GM19238 (cell line): ENCODE measurements around the gene SH3GL2.

Experiments used
- DNase-seq: peaks from one replicate; pipeline ENCODE4 v3.0.0; 2011; ENCODE audit warnings: low spot score; ENCODE audit not compliant: insufficient read length

Gene SH3GL2

DNA sequence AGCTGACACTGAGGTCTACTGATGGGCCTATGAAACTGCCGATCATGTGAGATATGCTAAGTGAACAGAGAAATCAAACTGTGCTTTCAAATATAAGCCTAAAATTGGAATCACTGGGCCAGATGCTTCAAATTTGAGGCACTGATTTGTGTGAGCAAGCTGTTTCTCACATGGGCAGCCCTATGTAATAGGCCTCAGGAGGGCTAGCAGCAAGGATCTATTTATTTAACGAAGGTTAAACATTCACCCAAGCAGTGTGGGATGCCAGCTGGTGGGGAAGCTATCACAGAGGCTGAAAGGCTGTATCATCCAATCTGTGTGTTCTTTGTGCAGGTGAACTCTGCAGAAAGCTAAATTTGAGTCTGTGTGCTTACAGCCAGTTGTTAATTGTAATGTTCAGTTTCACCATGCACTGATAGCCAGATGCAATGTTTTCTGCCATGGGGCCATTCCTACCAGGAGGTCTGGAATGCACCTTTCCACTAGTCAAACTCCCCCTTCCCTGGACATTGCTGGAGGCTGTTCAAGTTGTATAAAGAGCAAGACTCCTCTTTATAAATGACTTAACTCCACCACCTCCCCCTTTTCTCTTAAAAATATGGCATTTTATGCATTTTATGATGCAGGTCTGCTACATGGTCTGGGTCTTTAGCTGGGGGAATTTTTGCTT is 228.9 kb downstream of the SH3GL2 start:
- DNase-seq = no peak

GRCh38 chr9:17810317-17810716 is 231.5 kb downstream of the SH3GL2 start:
- no peak for DNase-seq

DNA sequence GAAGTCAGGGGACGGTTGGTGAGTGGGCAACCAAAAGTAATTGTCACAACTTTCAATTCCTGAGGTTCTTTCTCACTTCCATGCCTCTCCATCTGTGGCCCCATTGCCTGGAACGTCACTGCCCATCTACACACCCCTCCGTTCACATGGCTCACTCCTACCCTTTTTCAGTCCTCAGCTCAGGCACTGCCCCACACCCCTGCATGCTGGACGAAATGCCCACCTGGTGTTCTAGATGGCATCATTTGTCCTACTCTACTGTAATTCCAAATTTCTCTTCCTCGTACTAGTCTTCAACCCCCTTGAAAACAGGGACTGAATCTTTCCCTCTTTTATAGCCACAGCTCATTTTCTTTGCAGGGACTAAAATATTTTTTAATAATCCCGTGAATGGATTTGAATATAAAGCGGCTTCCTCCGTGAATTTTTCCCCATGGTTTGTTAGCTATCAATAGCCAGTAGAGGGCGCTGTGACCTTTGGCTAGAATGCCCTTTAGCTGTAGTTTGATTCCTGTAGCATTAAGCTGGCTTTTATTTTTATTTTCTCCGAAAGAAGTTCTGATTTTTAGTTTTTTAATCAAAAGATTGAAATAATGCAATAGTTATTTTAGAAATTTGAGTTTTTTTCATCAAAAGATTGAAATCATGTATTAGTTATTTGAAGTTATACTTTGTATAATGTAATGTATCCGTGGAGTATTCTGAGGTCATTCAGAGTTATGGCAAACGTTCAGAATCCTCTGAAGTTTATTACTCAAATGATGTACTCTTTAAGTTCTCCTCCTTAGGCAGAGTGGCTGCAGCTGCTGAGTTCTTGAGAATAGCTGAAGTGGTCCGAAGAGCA is 232.1 kb downstream of the SH3GL2 start:
- DNase-seq = peak; percentile 14

DNA sequence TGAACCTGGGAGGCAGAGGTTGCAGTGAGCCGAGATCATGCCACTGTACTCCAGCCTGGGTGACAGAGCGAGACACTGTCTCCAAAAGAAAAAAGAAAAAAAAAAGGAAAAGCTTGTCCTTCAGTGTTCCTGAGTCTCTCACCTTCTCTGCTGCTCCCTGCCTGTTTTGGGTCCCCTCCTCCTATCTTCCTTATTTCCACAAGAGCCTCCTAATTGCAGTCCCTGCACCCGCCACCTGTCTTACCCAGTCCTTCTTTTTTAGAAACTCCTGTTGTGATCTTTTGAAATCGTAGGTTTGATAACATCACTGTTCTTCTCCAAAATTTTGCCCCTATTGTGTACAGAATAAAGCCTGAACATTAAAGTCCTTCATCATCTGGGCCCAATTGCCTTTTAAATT is 234.9 kb downstream of the SH3GL2 start:
- DNase-seq = no peak

- no peak for DNase-seq
These were observed 237.7 kb downstream of the SH3GL2 start for GRCh38 chr9:17816431-17817027.

- DNase-seq = no peak
These were observed 245.3 kb downstream of the SH3GL2 start for GRCh38 chr9:17824191-17824590.

GRCh38 chr9:17824616-17825264 is 245.9 kb downstream of the SH3GL2 start:
- no peak for DNase-seq

DNA sequence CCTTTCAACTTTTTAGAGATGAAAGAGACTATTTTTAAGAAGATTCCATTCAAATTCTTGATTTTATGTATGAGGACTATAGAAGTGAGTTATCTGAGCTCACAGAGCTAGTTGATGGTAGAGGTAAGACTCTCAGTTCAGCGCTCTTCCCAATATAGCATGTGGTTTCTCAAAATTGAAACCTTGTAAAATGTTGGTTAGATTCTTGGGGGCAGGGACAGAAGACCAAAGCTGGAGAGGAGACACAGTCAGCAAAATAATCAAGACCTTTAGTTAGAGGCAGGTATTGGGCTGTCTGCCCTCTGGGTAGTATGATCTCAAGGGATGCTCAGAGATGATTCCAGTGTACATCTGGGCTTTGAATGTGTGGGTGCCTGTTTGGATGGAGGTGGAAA is 246.4 kb downstream of the SH3GL2 start:
- DNase-seq = no peak

GRCh38 chr9:17829064-17829463 is 250.2 kb downstream of the SH3GL2 start:
- no peak for DNase-seq

GRCh38 chr9:17829812-17830385 is 251.0 kb downstream of the SH3GL2 start:
- DNase-seq = no peak

DNA sequence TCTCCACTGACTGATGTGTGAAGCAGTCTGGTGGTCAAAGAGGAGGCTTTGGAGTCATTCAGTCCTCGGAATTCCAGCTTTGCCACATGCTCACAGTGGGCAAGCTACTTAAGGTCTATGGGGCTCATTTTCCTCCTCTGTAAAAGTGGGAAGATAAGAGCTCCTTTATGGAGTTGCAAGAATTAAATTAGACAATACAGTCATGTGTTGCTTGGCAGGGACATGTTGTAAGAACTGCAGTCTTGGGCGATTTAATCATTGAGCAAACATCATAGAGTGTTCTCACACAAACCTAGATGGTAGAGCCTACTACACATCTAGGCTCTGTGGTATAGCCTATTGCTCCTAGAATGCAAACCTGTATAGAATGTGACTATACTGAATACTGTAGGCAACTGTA is 253.9 kb downstream of the SH3GL2 start:
- no peak for DNase-seq

- DNase-seq = no peak
These were observed 255.0 kb downstream of the SH3GL2 start for GRCh38 chr9:17833846-17834245.

- no peak for DNase-seq
These were observed 259.1 kb downstream of the SH3GL2 start for GRCh38 chr9:17837965-17838364.

DNA sequence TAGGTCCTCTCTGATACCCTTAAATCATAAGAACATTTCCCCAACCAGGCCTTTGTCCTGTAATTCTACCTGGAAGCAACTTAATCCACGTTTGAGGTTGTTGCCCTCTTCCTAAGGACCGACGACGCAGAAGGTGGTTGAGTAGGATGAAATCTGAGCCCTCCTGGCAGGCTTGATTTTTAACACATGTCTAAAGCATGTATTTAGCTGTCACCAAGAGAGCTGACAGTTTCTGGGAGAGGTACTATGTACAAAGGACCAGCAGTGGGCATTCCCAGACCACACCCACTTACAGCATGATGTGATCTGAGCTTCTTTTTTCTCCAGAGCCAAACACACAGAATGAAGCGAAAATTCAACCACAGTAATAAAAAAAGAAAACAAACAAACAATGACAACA is 260.9 kb downstream of the SH3GL2 start:
- DNase-seq = no peak

DNA sequence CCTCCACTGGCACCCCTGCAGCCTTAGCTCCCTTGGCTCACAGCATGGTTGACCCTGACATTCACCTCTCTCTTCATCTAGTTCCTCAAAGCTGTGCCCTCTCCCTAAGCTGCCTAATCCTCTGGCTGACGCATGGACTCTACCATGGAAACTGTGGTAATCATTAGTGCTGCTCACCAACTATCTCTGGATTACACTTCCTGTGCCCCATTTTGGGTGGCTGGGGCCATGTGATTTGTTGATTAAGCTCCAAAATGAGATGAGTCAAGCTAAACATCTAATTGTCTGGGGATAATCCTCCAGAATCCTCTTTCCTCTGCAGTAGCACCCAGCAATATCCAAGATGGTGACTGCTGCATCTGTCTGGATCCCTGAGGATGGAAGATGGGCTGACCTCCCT is 264.4 kb downstream of the SH3GL2 start:
- no peak for DNase-seq
